ENCODE data around the gene BMP4. TPM values are rescaled to one million over a fixed set of nuclear protein-coding genes. Genes with fewer than 3 reads are reported as not detected.

Gene BMP4
- total and polyA plus RNA-seq, 2 experiments from 2014 or later = 2.5 to 3.9 TPM

DNA sequence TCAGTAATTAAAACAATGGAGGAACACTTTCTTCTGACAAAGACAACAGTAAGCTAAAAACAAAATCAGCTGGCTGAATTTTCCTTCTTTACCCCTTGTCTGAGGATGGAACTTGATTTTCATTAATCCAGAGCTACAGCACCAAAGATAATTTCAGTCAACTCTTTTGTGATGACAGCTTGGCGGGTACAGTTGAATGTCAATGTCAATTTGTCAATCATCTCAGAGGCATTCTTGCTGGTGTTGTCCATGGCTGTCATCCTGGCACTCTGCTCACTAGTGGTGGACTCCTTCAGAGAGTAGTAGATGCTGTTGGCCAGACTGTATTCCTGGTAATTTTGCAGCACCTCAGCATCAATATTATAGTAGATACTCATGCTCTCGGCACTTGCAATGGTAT, 34.4 kb upstream of the BMP4 start:
- Mint-ChIP-seq H3K27me3 (ENCODE audit: insufficient read depth, low read depth, poor library complexity) (peaks cover 4% of the 10 kb centered on the region), H3K27ac (no peak overlapping the region), H3K9me3 (peaks cover 21% of the 10 kb centered on the region), H3K4me1 (peaks cover 7% of the 10 kb centered on the region; the same call in 2 of the 3 replicates), H3K4me3 (no peak overlapping the region), H3K36me3 (ENCODE audit: low read depth) (peaks cover 20% of the 10 kb centered on the region)
- H3K9me2 ChIP-seq (ENCODE audit: insufficient read depth) = no peaks in the 10 kb centered on the region; the same call in none of the 2 replicates
- no peaks in the 10 kb centered on the region for H3K27me3 ChIP-seq (ENCODE audit: insufficient read depth)
- TF ChIP-seq STAT1 (IDR thresholded peaks at IDR 0.05; ENCODE audit: unreplicated experiment) (no peak), JUNB (IDR thresholded peaks at IDR 0.05; ENCODE audit: unreplicated experiment) (no peak), EZH2phosphoT487 (IDR thresholded peaks at IDR 0.05; ENCODE audit: unreplicated experiment) (no peak), NANOG (IDR thresholded peaks at IDR 0.05; ENCODE audit: borderline replicate concordance) (no peak), CREB1 (CRISPR knock-in tag; IDR thresholded peaks at IDR 0.05; ENCODE audit: low read depth) (no peak), ZNF331 (CRISPR knock-in tag; IDR thresholded peaks at IDR 0.05; ENCODE audit: low read depth) (no peak), EZH2 (IDR thresholded peaks at IDR 0.05; ENCODE audit: low read depth, unreplicated experiment) (no peak), POLR2AphosphoS5 (IDR thresholded peaks at IDR 0.05; ENCODE audit: low read depth) (no peak), ZNF114 (CRISPR knock-in tag; IDR thresholded peaks at IDR 0.05) (no peak)
- TF ChIP-seq, protein P1, sequence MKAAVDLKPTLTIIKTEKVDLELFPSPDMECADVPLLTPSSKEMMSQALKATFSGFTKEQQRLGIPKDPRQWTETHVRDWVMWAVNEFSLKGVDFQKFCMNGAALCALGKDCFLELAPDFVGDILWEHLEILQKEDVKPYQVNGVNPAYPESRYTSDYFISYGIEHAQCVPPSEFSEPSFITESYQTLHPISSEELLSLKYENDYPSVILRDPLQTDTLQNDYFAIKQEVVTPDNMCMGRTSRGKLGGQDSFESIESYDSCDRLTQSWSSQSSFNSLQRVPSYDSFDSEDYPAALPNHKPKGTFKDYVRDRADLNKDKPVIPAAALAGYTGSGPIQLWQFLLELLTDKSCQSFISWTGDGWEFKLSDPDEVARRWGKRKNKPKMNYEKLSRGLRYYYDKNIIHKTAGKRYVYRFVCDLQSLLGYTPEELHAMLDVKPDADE (IDR thresholded peaks at IDR 0.05) = no peak
- TF ChIP-seq, protein P2, sequence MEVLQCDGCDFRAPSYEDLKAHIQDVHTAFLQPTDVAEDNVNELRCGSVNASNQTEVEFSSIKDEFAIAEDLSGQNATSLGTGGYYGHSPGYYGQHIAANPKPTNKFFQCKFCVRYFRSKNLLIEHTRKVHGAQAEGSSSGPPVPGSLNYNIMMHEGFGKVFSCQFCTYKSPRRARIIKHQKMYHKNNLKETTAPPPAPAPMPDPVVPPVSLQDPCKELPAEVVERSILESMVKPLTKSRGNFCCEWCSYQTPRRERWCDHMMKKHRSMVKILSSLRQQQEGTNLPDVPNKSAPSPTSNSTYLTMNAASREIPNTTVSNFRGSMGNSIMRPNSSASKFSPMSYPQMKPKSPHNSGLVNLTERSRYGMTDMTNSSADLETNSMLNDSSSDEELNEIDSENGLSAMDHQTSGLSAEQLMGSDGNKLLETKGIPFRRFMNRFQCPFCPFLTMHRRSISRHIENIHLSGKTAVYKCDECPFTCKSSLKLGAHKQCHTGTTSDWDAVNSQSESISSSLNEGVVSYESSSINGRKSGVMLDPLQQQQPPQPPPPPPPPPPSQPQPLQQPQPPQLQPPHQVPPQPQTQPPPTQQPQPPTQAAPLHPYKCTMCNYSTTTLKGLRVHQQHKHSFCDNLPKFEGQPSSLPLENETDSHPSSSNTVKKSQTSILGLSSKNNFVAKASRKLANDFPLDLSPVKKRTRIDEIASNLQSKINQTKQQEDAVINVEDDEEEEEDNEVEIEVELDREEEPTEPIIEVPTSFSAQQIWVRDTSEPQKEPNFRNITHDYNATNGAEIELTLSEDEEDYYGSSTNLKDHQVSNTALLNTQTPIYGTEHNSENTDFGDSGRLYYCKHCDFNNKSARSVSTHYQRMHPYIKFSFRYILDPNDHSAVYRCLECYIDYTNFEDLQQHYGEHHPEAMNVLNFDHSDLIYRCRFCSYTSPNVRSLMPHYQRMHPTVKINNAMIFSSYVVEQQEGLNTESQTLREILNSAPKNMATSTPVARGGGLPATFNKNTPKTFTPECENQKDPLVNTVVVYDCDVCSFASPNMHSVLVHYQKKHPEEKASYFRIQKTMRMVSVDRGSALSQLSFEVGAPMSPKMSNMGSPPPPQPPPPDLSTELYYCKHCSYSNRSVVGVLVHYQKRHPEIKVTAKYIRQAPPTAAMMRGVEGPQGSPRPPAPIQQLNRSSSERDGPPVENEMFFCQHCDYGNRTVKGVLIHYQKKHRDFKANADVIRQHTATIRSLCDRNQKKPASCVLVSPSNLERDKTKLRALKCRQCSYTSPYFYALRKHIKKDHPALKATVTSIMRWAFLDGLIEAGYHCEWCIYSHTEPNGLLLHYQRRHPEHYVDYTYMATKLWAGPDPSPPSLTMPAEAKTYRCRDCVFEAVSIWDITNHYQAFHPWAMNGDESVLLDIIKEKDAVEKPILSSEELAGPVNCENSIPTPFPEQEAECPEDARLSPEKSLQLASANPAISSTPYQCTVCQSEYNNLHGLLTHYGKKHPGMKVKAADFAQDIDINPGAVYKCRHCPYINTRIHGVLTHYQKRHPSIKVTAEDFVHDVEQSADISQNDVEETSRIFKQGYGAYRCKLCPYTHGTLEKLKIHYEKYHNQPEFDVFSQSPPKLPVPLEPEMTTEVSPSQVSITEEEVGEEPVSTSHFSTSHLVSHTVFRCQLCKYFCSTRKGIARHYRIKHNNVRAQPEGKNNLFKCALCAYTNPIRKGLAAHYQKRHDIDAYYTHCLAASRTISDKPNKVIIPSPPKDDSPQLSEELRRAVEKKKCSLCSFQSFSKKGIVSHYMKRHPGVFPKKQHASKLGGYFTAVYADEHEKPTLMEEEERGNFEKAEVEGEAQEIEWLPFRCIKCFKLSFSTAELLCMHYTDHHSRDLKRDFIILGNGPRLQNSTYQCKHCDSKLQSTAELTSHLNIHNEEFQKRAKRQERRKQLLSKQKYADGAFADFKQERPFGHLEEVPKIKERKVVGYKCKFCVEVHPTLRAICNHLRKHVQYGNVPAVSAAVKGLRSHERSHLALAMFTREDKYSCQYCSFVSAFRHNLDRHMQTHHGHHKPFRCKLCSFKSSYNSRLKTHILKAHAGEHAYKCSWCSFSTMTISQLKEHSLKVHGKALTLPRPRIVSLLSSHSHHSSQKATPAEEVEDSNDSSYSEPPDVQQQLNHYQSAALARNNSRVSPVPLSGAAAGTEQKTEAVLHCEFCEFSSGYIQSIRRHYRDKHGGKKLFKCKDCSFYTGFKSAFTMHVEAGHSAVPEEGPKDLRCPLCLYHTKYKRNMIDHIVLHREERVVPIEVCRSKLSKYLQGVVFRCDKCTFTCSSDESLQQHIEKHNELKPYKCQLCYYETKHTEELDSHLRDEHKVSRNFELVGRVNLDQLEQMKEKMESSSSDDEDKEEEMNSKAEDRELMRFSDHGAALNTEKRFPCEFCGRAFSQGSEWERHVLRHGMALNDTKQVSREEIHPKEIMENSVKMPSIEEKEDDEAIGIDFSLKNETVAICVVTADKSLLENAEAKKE (CRISPR knock-in tag; IDR thresholded peaks at IDR 0.05) = no peak
- TF ChIP-seq, protein P3, sequence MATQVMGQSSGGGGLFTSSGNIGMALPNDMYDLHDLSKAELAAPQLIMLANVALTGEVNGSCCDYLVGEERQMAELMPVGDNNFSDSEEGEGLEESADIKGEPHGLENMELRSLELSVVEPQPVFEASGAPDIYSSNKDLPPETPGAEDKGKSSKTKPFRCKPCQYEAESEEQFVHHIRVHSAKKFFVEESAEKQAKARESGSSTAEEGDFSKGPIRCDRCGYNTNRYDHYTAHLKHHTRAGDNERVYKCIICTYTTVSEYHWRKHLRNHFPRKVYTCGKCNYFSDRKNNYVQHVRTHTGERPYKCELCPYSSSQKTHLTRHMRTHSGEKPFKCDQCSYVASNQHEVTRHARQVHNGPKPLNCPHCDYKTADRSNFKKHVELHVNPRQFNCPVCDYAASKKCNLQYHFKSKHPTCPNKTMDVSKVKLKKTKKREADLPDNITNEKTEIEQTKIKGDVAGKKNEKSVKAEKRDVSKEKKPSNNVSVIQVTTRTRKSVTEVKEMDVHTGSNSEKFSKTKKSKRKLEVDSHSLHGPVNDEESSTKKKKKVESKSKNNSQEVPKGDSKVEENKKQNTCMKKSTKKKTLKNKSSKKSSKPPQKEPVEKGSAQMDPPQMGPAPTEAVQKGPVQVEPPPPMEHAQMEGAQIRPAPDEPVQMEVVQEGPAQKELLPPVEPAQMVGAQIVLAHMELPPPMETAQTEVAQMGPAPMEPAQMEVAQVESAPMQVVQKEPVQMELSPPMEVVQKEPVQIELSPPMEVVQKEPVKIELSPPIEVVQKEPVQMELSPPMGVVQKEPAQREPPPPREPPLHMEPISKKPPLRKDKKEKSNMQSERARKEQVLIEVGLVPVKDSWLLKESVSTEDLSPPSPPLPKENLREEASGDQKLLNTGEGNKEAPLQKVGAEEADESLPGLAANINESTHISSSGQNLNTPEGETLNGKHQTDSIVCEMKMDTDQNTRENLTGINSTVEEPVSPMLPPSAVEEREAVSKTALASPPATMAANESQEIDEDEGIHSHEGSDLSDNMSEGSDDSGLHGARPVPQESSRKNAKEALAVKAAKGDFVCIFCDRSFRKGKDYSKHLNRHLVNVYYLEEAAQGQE (IDR thresholded peaks at IDR 0.05; ENCODE audit: unreplicated experiment) = no peak
- TF ChIP-seq, protein P4, sequence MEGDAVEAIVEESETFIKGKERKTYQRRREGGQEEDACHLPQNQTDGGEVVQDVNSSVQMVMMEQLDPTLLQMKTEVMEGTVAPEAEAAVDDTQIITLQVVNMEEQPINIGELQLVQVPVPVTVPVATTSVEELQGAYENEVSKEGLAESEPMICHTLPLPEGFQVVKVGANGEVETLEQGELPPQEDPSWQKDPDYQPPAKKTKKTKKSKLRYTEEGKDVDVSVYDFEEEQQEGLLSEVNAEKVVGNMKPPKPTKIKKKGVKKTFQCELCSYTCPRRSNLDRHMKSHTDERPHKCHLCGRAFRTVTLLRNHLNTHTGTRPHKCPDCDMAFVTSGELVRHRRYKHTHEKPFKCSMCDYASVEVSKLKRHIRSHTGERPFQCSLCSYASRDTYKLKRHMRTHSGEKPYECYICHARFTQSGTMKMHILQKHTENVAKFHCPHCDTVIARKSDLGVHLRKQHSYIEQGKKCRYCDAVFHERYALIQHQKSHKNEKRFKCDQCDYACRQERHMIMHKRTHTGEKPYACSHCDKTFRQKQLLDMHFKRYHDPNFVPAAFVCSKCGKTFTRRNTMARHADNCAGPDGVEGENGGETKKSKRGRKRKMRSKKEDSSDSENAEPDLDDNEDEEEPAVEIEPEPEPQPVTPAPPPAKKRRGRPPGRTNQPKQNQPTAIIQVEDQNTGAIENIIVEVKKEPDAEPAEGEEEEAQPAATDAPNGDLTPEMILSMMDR (conservative IDR thresholded peaks at IDR 0.05; ENCODE audit: low read depth in 2 of 2) = no peak
- no peak overlapping the region for H3K4me2 ChIP-seq
- no peak for DNase-seq (ENCODE audit: low spot score)
- no peak overlapping the region for H3K27ac ChIP-seq (ENCODE audit: low read depth)
- no peak for ATAC-seq
- no peak overlapping the region for H2AFZ ChIP-seq
- H4K20me1 ChIP-seq (replicated peaks; ENCODE audit: insufficient read depth) = no peaks in the 10 kb centered on the region
- no peaks in the 10 kb centered on the region for H3F3A ChIP-seq (replicated peaks; ENCODE audit: low read depth)
- no peak overlapping the region for H3K4me3 ChIP-seq
- no peaks in the 10 kb centered on the region for H3K36me3 ChIP-seq (ENCODE audit: insufficient read depth)
- no peaks in the 10 kb centered on the region for H3K4me1 ChIP-seq (ENCODE audit: insufficient read depth)
- no peaks in the 10 kb centered on the region for H3K79me2 ChIP-seq (replicated peaks; ENCODE audit: insufficient read depth)
